ENCODE measurements around the gene SGTA. TPM values are rescaled to one million over a fixed set of nuclear protein-coding genes. Genes with fewer than 3 reads are reported as not detected.
A peak's percentile ranks its signal among the peaks of the same experiment; 100 is the strongest.

The SGTA gene
- total and polyA plus RNA-seq, 9 of the 15 experiments (the other 6 are each of a cell fraction or from before 2014, with no cell fraction given): 1.4 to 110 (median 49.9) TPM

GRCh38 chr19:2758601-2759313, 24.3 kb downstream of the SGTA start:
- Histone ChIP-seq H3K27me3 (ENCODE audit: control insufficient read depth in 2 of 2, insufficient read depth in 2 of 2, low read length in 2 of 2) (no peaks in the 10 kb centered on the region), H3K79me2 (ENCODE audit: control insufficient read depth, insufficient read depth, low read length) (no peaks in the 10 kb centered on the region), H3K9me3 (replicated peaks; ENCODE audit: control insufficient read depth, insufficient read depth, low read depth, low read length) (no peaks in the 10 kb centered on the region), H3K27ac (ENCODE audit: extremely low read depth, low read depth, low read length) (no peak overlapping the region), H3K9ac (ENCODE audit: insufficient read depth in 1 of 2, low read depth in 2 of 2, low read length in 2 of 2) (no peak overlapping the region), H3K36me3 (ENCODE audit: control insufficient read depth, insufficient read depth, low read length) (peaks cover 93% of the 10 kb centered on the region; the same call in 2 of the 3 replicates), H4K20me1 (replicated peaks; ENCODE audit: control insufficient read depth, insufficient read depth, low read length) (no peaks in the 10 kb centered on the region), H3K4me1 (replicated peaks in 1 of 2; ENCODE audit: control insufficient read depth in 2 of 2, insufficient read depth in 2 of 2, low read length in 2 of 2) (peaks cover 0 to 19% of the 10 kb centered on the region in 2 experiments; a peak in 1 of 5 replicates), H3K9me1 (ENCODE audit: control insufficient read depth, insufficient read depth, low read length) (no peaks in the 10 kb centered on the region), H2AFZ (ENCODE audit: low read depth, low read length) (no peak overlapping the region), H3K4me3 (no peak overlapping the region), H3K4me2 (ENCODE audit: insufficient read depth, low read length) (no peak overlapping the region)
- POLR2A ChIA-PET: interaction anchor here (1.1 kb wide), 1 partner anchor 12 kb away, joined by 4 read pairs; no protein-coding TSS in a partner anchor
- ATAC-seq (no peak), FAIRE-seq (no peak), DNase-seq (ENCODE audit: extremely low read depth in 1 of 4, low spot score in 3 of 4) (no peak)
- intact Hi-C loops (cut with micrococcal nuclease): no loop called here
- no peak for TF ChIP-seq BRF1 (IDR thresholded peaks at IDR 0.05; ENCODE audit: borderline replicate concordance, extremely low read depth, insufficient read length)
- peak; percentile 98 for TF ChIP-seq ZNF146 (CRISPR knock-in tag; IDR thresholded peaks at IDR 0.05; ENCODE audit: unreplicated experiment)
- TF ChIP-seq E4F1 (CRISPR knock-in tag; IDR thresholded peaks at IDR 0.05; ENCODE audit: borderline replicate concordance): no peak
- TF ChIP-seq SP1 (CRISPR knock-in tag; IDR thresholded peaks at IDR 0.05): no peak
- no peak for TF ChIP-seq ESRRB (CRISPR knock-in tag; IDR thresholded peaks at IDR 0.05; ENCODE audit: borderline replicate concordance)
- in situ Hi-C loops (cut with MboI): no loop called here
- 95% methylated on average over 17 of the region's 17 CpGs for WGBS (ENCODE audit: insufficient coverage, low coverage, missing lambda C conversion rate)
- BruUV-seq (replicated peaks): no TSS peak
- CTCF ChIA-PET (ENCODE audit: low intra/inter-chr PET ratio): no interaction called here

Measured in K562 (cell line).